Panc1 (cell line): Measurements from ENCODE around the gene LPAR2. TPM values are rescaled to one million over a fixed set of nuclear protein-coding genes. Genes with fewer than 3 reads are reported as not detected.

Source experiments
- ATAC-seq: fragments of 200-7000 bp; cut with Tn5 transposase; 2 replicates; pipeline ENCODE4 v1.9.1; 2020; ENCODE audit warnings: mild to moderate bottlenecking, moderate library complexity
- BruUV-seq: library from RNA; stranded (reverse); fragments of 400-500 nt; replicated peaks from 2 replicates; lab custom pipeline; 2021; lab: Mats Ljungman, UMichigan
- CTCF ChIA-PET: fragments of 300-600 bp; sonication (Branson Sonifier 250); formaldehyde crosslinking; loops from one replicate; lab custom pipeline; 2022; ENCODE audit warnings: antibody characterized with exemption; lab: Charles Lee
- POLR2A ChIA-PET: fragments of 300-600 bp; sonication (Branson Sonifier 250); formaldehyde crosslinking; loops from one replicate; lab custom pipeline; 2022; ENCODE audit warnings: antibody characterized with exemption; lab: Charles Lee
- DNase-seq: peaks from one replicate; pipeline ENCODE4 v3.0.0-alpha.2; 2010; ENCODE audit warnings: low read depth, low spot score
- H3K27ac ChIP-seq: 2 replicates; pipeline ENCODE4 v1.5.1; 2011; ENCODE audit warnings: mild to moderate bottlenecking, low read length, inconsistent platforms
- H3K27me3 ChIP-seq: fragments of 200-500 bp; sonication (Bioruptor generic); 2 replicates; pipeline ENCODE4 v1.6.0; 2014; ENCODE audit warnings: low read length, inconsistent platforms; ENCODE audit not compliant: control insufficient read depth, insufficient read depth
- H3K36me3 ChIP-seq: fragments of 200-500 bp; sonication (Bioruptor generic); 2 replicates; pipeline ENCODE4 v1.5.1; 2014; ENCODE audit warnings: inconsistent platforms, mild to moderate bottlenecking, low read length, moderate library complexity; ENCODE audit not compliant: control insufficient read depth, insufficient read depth
- H3K4me1 ChIP-seq: 2 replicates; pipeline ENCODE4 v1.5.1; 2011; ENCODE audit warnings: inconsistent platforms, mild to moderate bottlenecking, low read length, moderate library complexity; ENCODE audit not compliant: control insufficient read depth, insufficient read depth
- H3K4me3 ChIP-seq, 2 experiments: 2 replicates each; pipeline ENCODE4 v1.5.1; 2011 to 2012; ENCODE audit warnings: low read depth in 2 of 2, low read length in 2 of 2, mild to moderate bottlenecking in 2 of 2, inconsistent platforms in 1 of 2, moderate library complexity in 1 of 2
- H3K9me3 ChIP-seq: fragments of 200-500 bp; sonication (Bioruptor generic); 2 replicates; pipeline ENCODE4 v1.5.1; 2014; ENCODE audit warnings: low read depth, mild to moderate bottlenecking, inconsistent platforms, low read length, moderate library complexity; ENCODE audit not compliant: control insufficient read depth, insufficient read depth
- CTCF ChIP-seq: fragments of 450-650 bp; IDR thresholded peaks from 2 replicates; pipeline ENCODE4 v1.5.1; 2017; ENCODE audit warnings: mild to moderate bottlenecking
- POLR2AphosphoS5 ChIP-seq: IDR thresholded peaks from 2 replicates; pipeline ENCODE4 v1.6.1; 2012; ENCODE audit warnings: mild to moderate bottlenecking, low read depth, low read length, moderate library complexity
- REST ChIP-seq, 2 experiments: IDR thresholded peaks; 2 replicates each; pipeline ENCODE4 v1.6.1; 2011 to 2012; ENCODE audit warnings: low read depth in 2 of 2, control low read depth in 1 of 2, low read length in 1 of 2, mild to moderate bottlenecking in 1 of 2, moderate library complexity in 1 of 2; ENCODE audit not compliant: insufficient read depth in 1 of 2
- SIN3A ChIP-seq: IDR thresholded peaks from 2 replicates; pipeline ENCODE4 v1.6.1; 2012; ENCODE audit warnings: low read depth, mild to moderate bottlenecking, low read length, moderate library complexity, borderline replicate concordance; ENCODE audit not compliant: insufficient read depth
- TCF7L2 ChIP-seq: IDR thresholded peaks from 2 replicates; pipeline ENCODE4 v1.6.1; 2011; ENCODE audit warnings: mild to moderate bottlenecking, low read depth, low read length, inconsistent platforms
- in situ Hi-C: cut with HindIII; loops from 2 replicates; pipeline ENCODE4 v1.10.0; 2016; ENCODE audit warnings: low sequenced_read_pairs, low pct_unique_long_range_greater_than_20kb
- intact Hi-C: fragments of 100-400 bp; cut with micrococcal nuclease; formaldehyde crosslinking; loops from one replicate; pipeline ENCODE4 v1.10.0; 2022; ENCODE audit not compliant: unreplicated experiment
- total RNA-seq: library from RNA; stranded (reverse); gene quantifications from one replicate; pipeline ENCODE4 v1.2.1, GENCODE V29; 2021; ENCODE audit not compliant: unreplicated experiment

The LPAR2 gene
- total RNA-seq, 1 experiment from 2014 or later: 16.0 TPM

DNA sequence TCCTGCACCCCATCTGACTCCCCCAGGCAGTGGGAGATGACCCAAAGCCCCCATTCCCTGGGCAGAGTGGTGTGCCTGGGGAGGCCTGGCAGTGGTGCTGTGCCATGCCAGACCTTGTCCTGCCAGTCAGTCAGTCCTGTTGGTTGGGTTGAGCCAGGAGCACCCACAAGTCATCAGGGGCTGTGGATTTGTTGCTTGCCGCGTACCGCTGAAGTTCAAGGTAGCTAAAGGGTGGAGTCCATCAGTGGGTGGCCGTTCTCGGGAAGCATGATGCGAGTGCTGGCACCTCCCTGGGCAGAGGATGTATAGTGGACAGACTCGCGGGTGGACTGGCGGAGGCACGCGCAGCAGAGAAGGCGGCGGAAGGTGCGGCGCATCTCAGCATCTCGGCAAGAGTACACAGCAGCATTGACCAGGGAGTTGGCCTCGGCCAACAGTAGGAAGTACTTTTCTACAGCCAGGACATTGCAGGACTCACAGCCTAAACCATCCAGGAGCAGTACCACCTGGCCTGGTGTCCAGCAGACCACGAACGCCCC is 3.9 kb downstream of the LPAR2 start:
- in situ Hi-C loops: no loop called here
- no TSS peak for BruUV-seq
- Histone ChIP-seq H3K36me3 (no peaks in the 10 kb centered on the region), H3K4me3 (no peak overlapping the region), H3K27me3 (no peaks in the 10 kb centered on the region), H3K4me1 (peaks cover 6% of the 10 kb centered on the region), H3K9me3 (no peaks in the 10 kb centered on the region), H3K27ac (no peak overlapping the region)
- TF ChIP-seq CTCF (no peak), REST (IDR thresholded peaks at IDR 0.05; ENCODE audit: insufficient read depth in 1 of 2, low read depth in 2 of 2, low read length in 1 of 2) (no peak), POLR2AphosphoS5 (no peak), SIN3A (no peak), TCF7L2 (no peak)
- CTCF ChIA-PET: no interaction called here
- intact Hi-C loops: no loop called here
- POLR2A ChIA-PET: no interaction called here
- ATAC-seq: no peak
- DNase-seq: no peak

DNA sequence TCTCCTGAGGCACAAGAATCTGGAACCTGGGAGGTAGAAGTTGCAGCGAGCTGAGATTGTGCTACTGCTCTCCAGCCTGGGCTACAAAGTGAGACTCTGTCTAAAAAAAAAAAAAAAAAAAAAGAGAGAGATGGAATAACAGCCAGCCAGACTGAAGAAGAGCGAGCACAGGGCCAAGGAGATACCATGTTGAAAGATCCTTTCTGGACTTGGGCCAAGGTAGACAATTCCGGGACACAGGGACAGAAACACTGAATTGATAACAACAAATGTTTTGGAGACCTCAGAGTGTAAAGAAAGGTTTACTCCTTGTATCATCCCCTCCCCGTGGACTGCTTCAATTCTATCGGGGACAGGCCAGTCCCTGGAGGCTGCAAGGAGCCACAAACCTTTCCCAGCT is 4.6 kb downstream of the LPAR2 start:
- Histone ChIP-seq H3K27ac (no peak overlapping the region), H3K9me3 (no peaks in the 10 kb centered on the region), H3K36me3 (no peaks in the 10 kb centered on the region), H3K4me1 (peaks cover 8% of the 10 kb centered on the region), H3K4me3 (no peak overlapping the region), H3K27me3 (no peaks in the 10 kb centered on the region)
- in situ Hi-C loops: no loop called here
- DNase-seq (no peak), ATAC-seq (no peak)
- ChIA-PET CTCF (interaction anchor here (0.6 kb wide), 1 partner anchor 45 kb away, joined by 5 read pairs; the partner anchor contains the start of gene ZNF101), POLR2A (no interaction called here)
- TF ChIP-seq SIN3A (no peak), REST (IDR thresholded peaks at IDR 0.05; ENCODE audit: insufficient read depth in 1 of 2, low read depth in 2 of 2, low read length in 1 of 2) (no peak), CTCF (no peak), POLR2AphosphoS5 (no peak), TCF7L2 (no peak)
- intact Hi-C loops: no loop called here
- no TSS peak for BruUV-seq
